Activated CD4-positive, alpha-beta T cell treated with anti-CD3 and anti-CD28 coated beads, Interleukin-2, Interleukin-4, amounts not matched to agents 100 ng/mL and 50 ng/mL, durations not matched to agents 16 hours and 8 hours (primary cell): Measurements from ENCODE around the gene ANXA3.

ENCODE experiments used
- DNase-seq: peaks from one replicate; pipeline ENCODE4 v3.0.0-alpha.2; 2020; ENCODE audit warnings: low spot score

Gene ANXA3

DNA sequence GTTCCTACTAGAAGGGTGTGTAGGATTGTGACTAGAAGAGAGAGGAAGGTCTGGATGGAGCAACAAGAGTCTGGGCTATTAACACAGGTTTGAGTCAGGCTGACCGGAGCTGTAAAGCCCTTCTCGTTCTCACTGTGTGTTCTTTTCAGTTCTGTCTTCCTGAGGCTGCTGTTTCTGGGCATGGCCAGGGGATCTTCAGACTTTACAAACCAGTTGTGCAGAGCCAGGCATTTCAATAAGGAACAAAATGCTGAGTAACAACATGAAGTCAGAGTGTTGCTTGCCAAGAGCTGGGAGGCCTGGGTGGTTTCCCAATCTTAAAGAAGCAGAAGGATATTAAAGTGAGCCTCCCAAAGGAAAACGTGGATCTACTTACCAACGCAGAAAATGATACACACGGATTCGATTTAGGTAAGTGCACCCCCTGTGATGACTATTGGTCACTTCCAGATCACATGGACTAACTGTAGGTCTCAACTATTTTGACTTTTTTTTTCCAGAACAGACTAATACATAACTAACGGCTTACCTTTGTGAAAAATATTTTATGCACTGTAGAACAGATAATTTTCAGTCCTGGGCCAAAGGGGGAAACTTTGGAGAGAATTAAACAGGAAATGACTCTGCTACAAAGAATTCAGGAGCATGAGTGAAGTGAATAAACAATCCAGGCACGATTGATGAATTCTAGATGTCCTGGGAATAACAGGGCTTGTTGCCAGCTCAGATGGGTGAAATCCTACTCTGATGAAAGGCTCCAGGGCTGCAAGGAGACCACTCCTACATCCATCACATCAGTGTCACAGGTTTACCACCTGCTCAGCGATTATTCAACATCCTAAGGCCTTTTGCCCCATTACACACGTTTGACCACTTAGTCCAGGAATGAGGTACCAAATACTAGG is 94.5 kb downstream of the ANXA3 start:
- no peak for DNase-seq

DNA sequence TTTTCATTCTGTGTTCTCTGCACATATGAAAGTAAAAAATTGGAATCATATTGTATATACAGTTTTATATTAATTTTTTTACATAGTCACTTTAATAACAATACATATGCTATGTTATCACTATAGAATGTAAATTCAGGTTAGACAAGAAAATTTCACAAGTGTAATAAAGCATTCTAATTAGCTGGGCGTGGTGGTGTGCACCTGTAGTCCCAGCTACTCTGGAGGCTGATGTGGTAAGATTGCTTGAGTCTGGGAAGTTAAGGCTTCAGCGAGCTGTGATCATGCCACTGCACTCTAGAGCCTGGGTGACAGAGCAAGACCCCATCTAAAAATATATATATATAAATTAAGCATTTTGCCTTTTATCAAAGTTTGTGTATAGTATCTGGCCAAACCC is 95.7 kb downstream of the ANXA3 start:
- no peak for DNase-seq

DNA sequence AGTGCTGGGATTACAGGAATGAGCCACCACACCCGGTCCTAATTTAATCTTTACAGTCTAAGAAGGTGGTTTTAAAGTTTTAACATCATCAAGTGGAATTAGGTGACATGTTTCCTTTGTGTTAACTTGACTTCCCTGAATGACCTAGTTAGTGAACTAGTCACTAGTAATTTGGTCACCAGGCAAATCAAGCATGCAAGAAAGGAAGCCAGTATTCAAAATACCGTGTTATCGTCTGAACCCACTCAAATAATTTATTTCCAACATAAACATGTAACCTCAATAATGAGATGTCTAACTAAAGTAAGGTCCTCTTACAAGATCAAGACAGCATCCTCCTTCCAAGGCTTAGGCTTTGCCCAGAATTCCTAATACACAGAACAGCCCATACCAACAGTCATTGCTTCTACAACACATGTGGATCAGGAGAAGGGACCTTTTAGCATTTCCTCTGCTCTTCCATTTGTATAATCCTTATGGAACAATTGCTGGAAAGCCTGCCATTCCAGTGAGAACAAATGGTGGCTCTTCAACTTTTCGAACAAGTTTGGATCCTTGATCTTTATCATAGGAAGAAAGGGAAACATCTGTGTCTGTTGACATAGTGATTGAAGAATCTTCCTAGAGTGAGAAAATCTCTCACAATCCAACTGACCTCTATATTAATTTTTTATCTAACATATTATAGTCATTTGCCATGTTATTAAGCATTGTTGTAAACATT is 97.2 kb downstream of the ANXA3 start:
- DNase-seq, result no peak

DNA sequence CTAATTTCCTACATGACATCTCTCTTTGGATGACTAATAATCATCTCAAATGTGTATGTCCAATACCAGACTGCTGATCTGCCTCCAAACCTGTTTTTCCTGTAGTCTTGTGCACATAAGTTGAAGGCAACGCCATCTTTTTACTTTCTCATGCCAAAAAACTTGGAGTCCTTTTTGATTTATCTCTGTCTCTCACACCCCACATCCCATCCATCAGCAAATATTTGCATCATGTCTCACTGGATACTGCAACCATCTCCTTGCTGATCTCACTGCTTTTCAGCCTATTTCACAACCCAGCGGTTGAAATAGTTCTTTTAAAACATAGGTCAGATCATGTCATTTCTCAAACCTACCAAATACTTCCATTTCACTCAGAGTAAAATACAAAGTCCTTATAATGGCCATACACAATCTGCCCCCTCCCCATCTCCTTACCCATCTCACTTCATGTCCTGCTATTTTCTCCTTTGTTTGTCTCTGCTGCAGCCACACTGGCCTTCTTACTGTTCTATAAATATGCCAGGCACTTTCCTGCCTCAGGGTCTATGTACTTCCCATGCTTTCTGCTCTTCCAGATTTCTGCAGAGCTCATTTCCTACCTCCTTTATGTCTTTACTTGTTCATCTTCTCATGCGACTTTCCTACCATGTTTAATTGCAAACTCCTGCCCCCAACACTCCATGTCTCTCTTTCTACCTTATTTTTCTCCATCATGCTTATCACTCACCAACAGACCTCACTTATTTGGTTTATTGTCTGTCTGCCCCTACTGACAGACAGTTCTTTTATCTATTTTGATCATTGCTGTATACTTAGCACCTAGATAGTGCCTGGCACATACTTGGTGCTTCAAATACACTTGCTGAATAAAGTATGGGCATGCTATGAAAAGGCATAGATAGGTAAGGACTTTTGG is 98.8 kb downstream of the ANXA3 start:
- DNase-seq, result no peak

DNA sequence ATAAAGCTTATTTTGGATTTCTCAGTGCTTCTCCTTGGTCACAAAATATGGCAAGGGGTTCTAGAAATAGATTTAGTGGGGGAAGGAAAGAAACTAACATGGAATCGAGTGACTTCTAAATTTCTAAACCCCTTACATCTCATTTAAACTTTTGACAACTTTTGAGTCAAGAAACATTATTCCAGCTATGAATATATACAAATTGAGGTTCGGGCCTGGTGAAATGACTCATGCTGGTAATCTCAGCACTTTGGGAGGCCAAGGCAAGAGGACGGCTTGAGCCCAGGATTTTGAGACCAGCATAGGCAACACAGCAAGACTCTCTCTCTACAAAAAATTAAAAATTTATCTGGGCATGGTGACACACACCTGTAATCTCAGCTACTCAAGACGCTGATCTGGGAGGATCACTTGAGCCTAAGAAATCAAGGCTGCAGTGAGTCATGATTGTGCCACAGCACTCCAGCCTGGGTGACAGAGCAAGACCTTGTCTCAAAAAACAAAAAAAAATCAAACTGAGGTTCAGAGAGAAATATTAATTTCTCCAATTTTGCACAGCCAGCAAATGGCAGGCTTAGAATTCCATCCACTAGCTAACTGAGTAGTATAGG is 99.8 kb downstream of the ANXA3 start:
- peak; percentile 27 for DNase-seq

DNA sequence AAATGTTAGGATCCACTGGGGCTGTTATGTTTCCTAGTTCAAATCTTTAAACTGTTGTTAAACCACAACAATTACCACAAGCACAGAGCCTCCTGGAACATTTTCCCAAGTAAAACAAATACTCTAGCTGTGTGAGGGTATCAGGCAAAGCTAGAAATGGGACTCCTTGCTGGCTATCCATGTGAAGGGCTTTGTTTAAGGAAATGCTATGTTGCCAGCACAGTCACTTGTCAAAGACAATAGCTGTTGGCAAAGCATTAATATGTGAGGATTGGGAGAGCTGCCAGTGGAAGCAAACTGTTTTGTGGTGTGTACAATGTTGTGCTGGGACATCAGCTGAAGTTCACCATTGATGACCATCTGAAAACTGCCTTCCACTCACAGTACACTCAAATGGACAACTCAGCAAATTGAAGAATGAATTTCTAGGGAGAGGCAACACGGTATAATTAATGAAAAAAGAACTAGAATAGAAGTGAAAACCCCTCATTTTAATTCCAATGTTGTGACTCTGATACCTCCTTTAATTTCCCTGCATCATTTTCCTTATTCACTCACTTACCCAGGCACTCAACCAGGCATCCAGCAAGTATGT is 100.8 kb downstream of the ANXA3 start:
- DNase-seq, result no peak

DNA sequence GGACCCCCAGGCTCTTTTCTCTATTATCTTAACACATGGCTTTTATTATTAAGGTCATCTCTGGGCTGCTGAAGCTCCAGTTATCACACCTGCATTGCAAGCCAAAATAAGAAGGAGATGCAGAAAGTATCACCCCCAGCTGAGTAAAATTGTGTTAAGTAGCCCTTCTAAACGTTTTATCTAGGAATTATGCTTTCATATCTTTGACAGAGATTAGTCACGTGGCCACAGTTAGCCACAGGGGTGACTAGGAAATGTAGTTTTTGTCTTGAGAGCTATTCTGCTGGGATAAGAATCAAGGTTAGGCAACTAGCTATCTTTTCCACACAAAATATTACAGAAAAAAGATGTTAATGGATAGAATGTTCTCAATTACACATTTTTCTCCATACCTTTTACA is 102.1 kb downstream of the ANXA3 start:
- peak; percentile 18 for DNase-seq

DNA sequence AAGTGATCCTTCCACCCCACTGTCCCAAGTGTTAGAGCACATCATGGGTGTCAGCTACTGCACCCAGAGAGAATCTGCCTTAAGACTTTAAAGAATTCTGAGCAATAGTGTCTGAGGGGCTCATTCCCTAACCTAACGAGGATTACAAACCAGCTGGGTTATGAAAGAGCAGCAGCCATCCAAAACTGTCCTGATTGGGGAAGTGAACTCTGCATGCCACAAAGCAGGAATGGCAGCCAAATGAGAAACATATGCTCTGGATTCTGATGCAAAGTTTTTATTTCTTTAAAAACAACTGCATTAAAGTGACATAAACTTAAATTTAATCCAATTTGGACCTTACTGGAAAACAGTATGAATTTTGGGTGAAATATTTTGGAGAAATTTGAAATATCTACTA is 103.2 kb downstream of the ANXA3 start:
- DNase-seq, result no peak

DNA sequence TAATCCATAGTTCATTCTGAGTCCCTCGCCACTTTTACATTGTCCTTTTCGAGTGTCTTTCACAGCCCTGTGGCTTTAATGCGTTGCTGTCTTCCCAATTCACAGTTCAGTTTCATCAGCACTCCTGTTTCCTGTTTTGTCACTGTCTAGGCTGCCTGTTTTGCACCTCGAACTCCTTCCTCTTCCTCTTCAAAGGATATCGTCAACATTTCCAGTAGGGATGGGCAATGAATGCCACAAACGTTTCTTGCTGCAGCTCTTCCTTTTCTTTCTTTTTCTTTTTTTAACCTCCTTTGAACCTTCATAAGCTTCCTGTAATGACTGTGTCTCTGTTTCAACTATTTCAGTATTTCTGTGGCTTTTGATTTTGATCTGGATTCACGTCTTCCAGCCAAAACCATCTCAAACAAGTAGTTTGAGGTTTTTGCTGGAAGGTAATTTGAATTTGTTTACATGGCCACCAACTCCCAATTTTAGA is 105.4 kb downstream of the ANXA3 start:
- DNase-seq, result peak; percentile 77

DNA sequence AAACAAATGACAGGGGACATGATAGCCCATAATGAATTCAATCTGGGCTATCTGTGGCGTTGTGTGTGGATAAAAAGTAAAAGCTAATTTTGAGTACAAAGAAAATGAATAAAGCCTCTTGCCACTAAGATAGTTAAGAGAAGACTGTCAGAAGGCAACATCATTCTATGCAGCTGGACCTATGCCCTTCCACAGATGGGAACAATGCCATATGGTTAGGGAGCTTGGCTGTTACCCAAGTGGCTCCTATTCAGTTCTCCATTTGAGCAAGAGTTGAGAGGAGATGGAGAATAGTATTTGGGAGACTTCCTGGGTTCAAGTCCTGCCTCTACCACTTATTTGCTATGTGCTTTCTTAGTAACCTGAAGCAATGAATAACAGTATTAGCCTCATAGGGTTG is 107.7 kb downstream of the ANXA3 start:
- no peak for DNase-seq

DNA sequence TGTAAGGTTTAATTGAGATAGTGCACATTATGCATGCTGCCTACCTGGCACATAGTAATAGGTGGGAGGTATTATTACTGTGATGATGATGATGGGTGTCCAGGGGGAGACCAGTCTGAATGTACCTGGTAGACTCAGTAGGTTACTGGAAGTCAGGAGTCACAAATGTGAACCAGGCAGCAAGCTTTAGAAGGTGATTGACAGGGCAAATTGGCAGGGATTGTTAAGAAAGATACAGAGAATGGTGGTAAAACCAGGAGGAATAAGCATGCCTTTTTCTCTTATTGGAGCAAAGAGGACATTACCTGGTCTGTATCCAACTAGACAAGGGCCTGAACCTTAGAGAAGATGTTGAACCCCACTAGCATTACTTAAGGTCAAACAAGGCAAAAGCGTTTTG is 108.1 kb downstream of the ANXA3 start:
- no peak for DNase-seq
